Lower leg skin (tissue), 4 donors: ENCODE results near the gene MRPL55. TPM values are rescaled to one million over a fixed set of nuclear protein-coding genes. Genes with fewer than 3 reads are reported as not detected.

Experiments used
- DNase-seq, 2 donors: peaks; one replicate each; pipeline ENCODE4 v3.0.0-alpha.2; 2019; ENCODE audit warnings: low spot score in 2 of 2
- H3K4me3 ChIP-seq: fragments of 200-600 bp; sonication (generic); 2 replicates; pipeline ENCODE4 v1.5.1; 2017; ENCODE audit warnings: mild to moderate bottlenecking, low read depth; ENCODE audit not compliant: poor library complexity, severe bottlenecking
- CTCF ChIP-seq, 3 donors: fragments of 450-650 bp; IDR thresholded peaks; one replicate each; pipeline ENCODE4 v1.5.1; 2016; ENCODE audit warnings: antibody characterized with exemption in 3 of 3, mild to moderate bottlenecking in 3 of 3, moderate library complexity in 2 of 3
- POLR2A ChIP-seq, 2 donors: fragments of 450-650 bp; IDR thresholded peaks; one replicate each; pipeline ENCODE4 v1.6.1; 2016 to 2017; ENCODE audit warnings: antibody characterized with exemption in 2 of 2, mild to moderate bottlenecking in 1 of 2, moderate library complexity in 1 of 2
- WGBS, 2 donors: methylation state at CpG; one replicate each; pipeline ENCODE4 v1.1.5; 2018; 5-methylcytosine and 5-hydroxymethylcytosine counted together
- intact Hi-C: fragments of 100-400 bp; cut with DNase I; formaldehyde crosslinking; loops from one replicate; pipeline ENCODE4 v1.15.0; 2023; ENCODE audit warnings: low total_unique reads
- total RNA-seq, 4 donors: library from RNA; depleted of rRNA; stranded (reverse); fragments of >200 nt; gene quantifications; one replicate each; pipeline ENCODE4 v1.1.0, GENCODE V29; 2016

Gene MRPL55
- total RNA-seq, 4 donors from 2014 or later: 59.1 to 100 (median 82.2) TPM

- intact Hi-C loops: no loop called here
- no peak overlapping the region for H3K4me3 ChIP-seq
- 85 to 87% methylated on average over 30 to 34 of the region's 34 CpGs for WGBS, 2 donors
- TF ChIP-seq POLR2A (IDR thresholded peaks at IDR 0.05) (no peak), CTCF (IDR thresholded peaks at IDR 0.05) (no peak)
- peak in 1 of 2 donors; percentile 87 for DNase-seq
Observed at GRCh38 chr1:228097333-228098081, 11.6 kb downstream of the MRPL55 start.

GRCh38 chr1:228096416-228097332 is 12.4 kb downstream of the MRPL55 start:
- no peak overlapping the region for H3K4me3 ChIP-seq
- DNase-seq: peak in 1 of 2 donors; percentile 87
- intact Hi-C loops: no loop called here
- TF ChIP-seq CTCF (IDR thresholded peaks at IDR 0.05): no peak
- TF ChIP-seq POLR2A (IDR thresholded peaks at IDR 0.05): no peak
- WGBS, 2 donors: 95 to 97% methylated on average over 13 of the region's 13 CpGs

GRCh38 chr1:228095938-228096337 is 13.2 kb downstream of the MRPL55 start:
- WGBS, 2 donors: 93 to 94% methylated on average over 8 of the region's 8 CpGs
- intact Hi-C loops: no loop called here
- peak in 1 of 2 donors; percentile 79 for DNase-seq
- no peak overlapping the region for H3K4me3 ChIP-seq
- no peak for TF ChIP-seq CTCF (IDR thresholded peaks at IDR 0.05)
- no peak for TF ChIP-seq POLR2A (IDR thresholded peaks at IDR 0.05)

GRCh38 chr1:228095161-228095560 is 13.9 kb downstream of the MRPL55 start:
- no peak for DNase-seq
- intact Hi-C loops: no loop called here

More at GRCh38 chr1:228095161-228095560, 13.9 kb downstream of the MRPL55 start:
- no peak overlapping the region for H3K4me3 ChIP-seq
- TF ChIP-seq POLR2A (IDR thresholded peaks at IDR 0.05): no peak
- no peak for TF ChIP-seq CTCF (IDR thresholded peaks at IDR 0.05)
- WGBS, 2 donors: 98 to 99% methylated on average over 4 of the region's 4 CpGs
